Mesendoderm (in vitro differentiated cells): ENCODE results near the gene SLC16A10.

Experiments
- DNase-seq: peaks from one replicate; pipeline ENCODE4 v3.0.0; 2013
- H2AK5ac ChIP-seq: 2 replicates; pipeline ENCODE4 v1.6.1; 2013; ENCODE audit warnings: low read length, inconsistent platforms
- H2BK120ac ChIP-seq: 2 replicates; pipeline ENCODE4 v1.6.1; 2013; ENCODE audit warnings: low read depth, mild to moderate bottlenecking, low read length, moderate library complexity, mixed read lengths
- H2BK15ac ChIP-seq: replicated peaks from 2 replicates; pipeline ENCODE4 v1.6.1; 2013; ENCODE audit warnings: low read depth, mild to moderate bottlenecking, moderate library complexity
- H2BK5ac ChIP-seq: 2 replicates; pipeline ENCODE4 v1.6.1; 2013; ENCODE audit warnings: low read length, inconsistent platforms
- H3K18ac ChIP-seq: 2 replicates; pipeline ENCODE4 v1.6.1; 2013; ENCODE audit warnings: mild to moderate bottlenecking, low read length, mixed read lengths
- H3K23ac ChIP-seq: one replicate; pipeline ENCODE4 v1.6.1; 2013; ENCODE audit warnings: low read length
- H3K27ac ChIP-seq: 2 replicates; pipeline ENCODE4 v1.5.1; 2013; ENCODE audit warnings: low read depth, mild to moderate bottlenecking, inconsistent platforms, low read length, moderate library complexity
- H3K27me3 ChIP-seq: 2 replicates; pipeline ENCODE4 v1.6.1; 2013; ENCODE audit warnings: low read length, control low read depth, mild to moderate bottlenecking, inconsistent platforms; ENCODE audit not compliant: insufficient read depth, poor library complexity
- H3K36me3 ChIP-seq: 2 replicates; pipeline ENCODE4 v1.6.1; 2013; ENCODE audit warnings: low read length, inconsistent platforms; ENCODE audit not compliant: control insufficient read depth, insufficient read depth
- H3K4ac ChIP-seq: one replicate; pipeline ENCODE4 v1.6.1; 2013; ENCODE audit warnings: low read depth, mild to moderate bottlenecking, low read length, moderate library complexity
- H3K4me1 ChIP-seq: 2 replicates; pipeline ENCODE4 v1.6.1; 2013; ENCODE audit warnings: low read depth, low read length, inconsistent platforms; ENCODE audit not compliant: control insufficient read depth
- H3K4me2 ChIP-seq: 2 replicates; pipeline ENCODE4 v1.6.1; 2013; ENCODE audit warnings: low read length
- H3K4me3 ChIP-seq: 2 replicates; pipeline ENCODE4 v1.5.1; 2013; ENCODE audit warnings: mild to moderate bottlenecking, low read length
- H3K56ac ChIP-seq: one replicate; pipeline ENCODE4 v1.6.1; 2013; ENCODE audit warnings: low read length
- H3K79me1 ChIP-seq: 2 replicates; pipeline ENCODE4 v1.6.1; 2013; ENCODE audit warnings: low read length, inconsistent platforms
- H3K79me2 ChIP-seq: 2 replicates; pipeline ENCODE4 v1.6.1; 2013; ENCODE audit warnings: mild to moderate bottlenecking, low read length; ENCODE audit not compliant: control insufficient read depth, insufficient read depth
- H3K9ac ChIP-seq: 2 replicates; pipeline ENCODE4 v1.6.1; 2013; ENCODE audit warnings: low read length, inconsistent platforms
- H4K5ac ChIP-seq: one replicate; pipeline ENCODE4 v1.6.1; 2013; ENCODE audit warnings: low read length
- H4K8ac ChIP-seq: one replicate; pipeline ENCODE4 v1.6.1; 2013; ENCODE audit warnings: low read depth, mild to moderate bottlenecking, control low read depth, low read length, moderate library complexity
- WGBS: extraction: QIAGEN DNeasy Blood & Tissue Kit; methylation state at CpG from one replicate; pipeline ENCODE4 v1.1.7; 2013; ENCODE audit warnings: low lambda C conversion rate, missing lambda C conversion rate; ENCODE audit not compliant: insufficient coverage; ENCODE audit errors: extremely low coverage; 5-methylcytosine and 5-hydroxymethylcytosine counted together

The SLC16A10 gene

DNA sequence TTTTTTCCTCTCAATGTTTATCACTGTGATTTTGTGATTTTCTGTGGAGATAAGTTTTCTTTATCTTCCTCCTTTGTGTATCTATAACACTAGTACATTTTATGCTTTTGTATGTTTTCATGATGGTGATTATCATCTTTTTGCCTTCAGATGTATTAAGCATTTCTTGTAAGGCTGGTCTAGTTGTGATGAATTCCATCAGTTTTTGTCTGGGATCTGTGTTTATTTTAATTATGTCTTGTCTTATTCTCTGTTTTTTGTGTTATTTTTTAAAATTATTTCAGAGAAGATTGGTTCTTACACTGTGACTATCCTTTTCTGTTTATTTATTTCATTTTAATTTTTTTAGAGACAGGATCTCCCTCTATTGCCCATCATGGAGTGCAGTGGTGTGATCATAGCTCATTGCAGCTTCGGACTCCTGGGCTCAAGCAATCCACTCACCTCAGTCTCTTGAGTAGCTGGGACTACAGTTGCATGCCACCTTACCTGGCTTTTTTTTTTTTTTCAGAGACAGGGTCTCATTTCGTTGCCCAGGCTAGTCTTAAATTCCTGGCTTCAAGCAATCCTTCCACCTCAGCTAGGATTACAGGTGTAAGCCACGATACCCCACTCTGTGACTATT lies 187.4 kb downstream of the SLC16A10 start:
- WGBS, result no CpG with 5 or more reads among the region's 3 CpGs

DNA sequence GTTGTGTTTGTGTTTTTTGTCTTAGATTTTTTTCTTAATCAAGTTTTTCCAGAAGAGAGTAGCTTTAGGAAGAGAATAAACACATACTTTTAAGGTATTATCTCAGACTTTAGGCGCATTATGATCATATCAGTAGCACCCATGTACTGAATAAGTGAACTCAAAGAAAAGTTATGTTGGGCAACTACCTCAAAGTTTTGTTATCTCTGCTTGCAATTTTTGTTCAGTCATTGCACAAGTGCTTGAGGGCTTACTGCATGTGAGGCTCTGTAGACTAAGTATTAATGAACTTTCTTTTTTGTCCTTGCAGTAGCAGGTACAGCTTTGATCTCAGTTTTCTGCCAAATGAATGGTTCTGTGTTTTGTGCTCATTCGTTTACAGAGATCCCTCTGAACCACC lies 189.0 kb downstream of the SLC16A10 start:
- no peak overlapping the region for H2BK120ac ChIP-seq
- no CpG with 5 or more reads among the region's 2 CpGs for WGBS
- no peak overlapping the region for H2BK5ac ChIP-seq
- no peak overlapping the region for H3K18ac ChIP-seq
- H3K4me3 ChIP-seq, result no peak overlapping the region
- H2AK5ac ChIP-seq, result no peak overlapping the region
- H2BK15ac ChIP-seq, result no peak overlapping the region
- no peaks in the 10 kb centered on the region for H3K79me1 ChIP-seq
- no peak overlapping the region for H3K56ac ChIP-seq
- no peak overlapping the region for H3K27ac ChIP-seq
- H3K9ac ChIP-seq, result no peak overlapping the region
- no peak for DNase-seq
- no peaks in the 10 kb centered on the region for H3K36me3 ChIP-seq
- no peak overlapping the region for H4K8ac ChIP-seq
- no peaks in the 10 kb centered on the region for H3K27me3 ChIP-seq
- H3K4ac ChIP-seq, result no peak overlapping the region
- no peak overlapping the region for H3K23ac ChIP-seq
- H4K5ac ChIP-seq, result no peak overlapping the region
- no peaks in the 10 kb centered on the region for H3K4me1 ChIP-seq
- H3K79me2 ChIP-seq, result no peaks in the 10 kb centered on the region
- no peak overlapping the region for H3K4me2 ChIP-seq

More for the DNA sequence above, 187.4 kb downstream of the SLC16A10 start:
- Histone ChIP-seq H3K79me1 (no peaks in the 10 kb centered on the region), H3K27me3 (no peaks in the 10 kb centered on the region), H2BK15ac (no peak overlapping the region), H2BK5ac (no peak overlapping the region), H3K4me1 (no peaks in the 10 kb centered on the region), H4K5ac (no peak overlapping the region), H3K36me3 (no peaks in the 10 kb centered on the region), H3K4ac (no peak overlapping the region), H4K8ac (no peak overlapping the region), H3K27ac (no peak overlapping the region), H3K18ac (no peak overlapping the region), H2BK120ac (no peak overlapping the region), H3K79me2 (no peaks in the 10 kb centered on the region), H2AK5ac (no peak overlapping the region), H3K56ac (no peak overlapping the region), H3K4me2 (no peak overlapping the region), H3K9ac (no peak overlapping the region), H3K23ac (no peak overlapping the region), H3K4me3 (no peak overlapping the region)
- DNase-seq, result no peak

DNA sequence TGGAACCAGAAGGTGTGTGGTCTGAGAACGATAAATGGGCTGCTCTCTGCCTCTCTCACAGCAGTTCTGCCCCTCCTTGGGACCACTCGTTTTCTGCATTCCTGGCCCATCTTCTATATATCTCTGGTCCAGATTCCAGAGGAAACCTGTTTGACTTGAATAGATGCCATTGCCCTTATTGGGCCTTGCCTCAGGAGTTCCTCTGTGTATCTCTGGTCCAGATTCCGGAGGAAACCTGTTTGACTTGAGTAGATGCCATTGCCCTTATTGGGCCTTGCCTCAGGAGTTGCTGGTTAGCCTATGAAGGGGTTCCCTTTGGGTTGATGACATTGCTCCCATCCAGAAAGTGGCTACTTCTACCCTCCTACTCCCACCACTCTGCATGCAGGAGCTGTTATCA lies 189.4 kb downstream of the SLC16A10 start:
- Histone ChIP-seq H3K79me2 (no peaks in the 10 kb centered on the region), H3K56ac (no peak overlapping the region), H3K9ac (no peak overlapping the region), H3K27me3 (no peaks in the 10 kb centered on the region), H3K27ac (no peak overlapping the region), H3K18ac (no peak overlapping the region), H3K4me3 (no peak overlapping the region), H3K4me2 (no peak overlapping the region), H3K4ac (no peak overlapping the region), H2AK5ac (no peak overlapping the region), H2BK5ac (no peak overlapping the region), H3K23ac (no peak overlapping the region), H3K36me3 (no peaks in the 10 kb centered on the region), H4K8ac (no peak overlapping the region), H3K4me1 (no peaks in the 10 kb centered on the region), H2BK15ac (no peak overlapping the region), H4K5ac (no peak overlapping the region), H3K79me1 (no peaks in the 10 kb centered on the region), H2BK120ac (no peak overlapping the region)
- DNase-seq, result no peak
- WGBS, result no CpG with 5 or more reads among the region's 3 CpGs

DNA sequence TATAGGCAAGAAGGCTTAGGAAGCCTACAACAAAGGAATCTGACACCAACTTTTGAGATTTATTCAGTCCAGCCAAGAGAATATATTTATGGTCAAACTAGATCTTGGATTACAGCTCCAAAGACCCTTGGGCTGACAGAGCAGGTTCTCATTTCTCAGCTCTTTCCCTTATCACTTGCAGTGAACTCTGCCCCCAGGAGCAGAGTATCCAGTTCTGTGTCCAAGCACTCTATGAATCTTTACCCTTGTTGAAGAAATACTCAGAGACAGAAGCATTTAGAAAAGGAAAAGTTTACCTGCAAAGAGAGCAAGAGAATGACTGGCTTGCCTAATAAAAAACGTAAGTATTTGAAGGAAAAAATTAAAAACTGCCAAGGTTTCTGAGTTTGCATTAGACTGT lies 190.5 kb downstream of the SLC16A10 start:
- no CpG with 5 or more reads among the region's 1 CpG for WGBS
- Histone ChIP-seq H3K4me3 (no peak overlapping the region), H3K23ac (no peak overlapping the region), H3K4me2 (no peak overlapping the region), H3K27ac (no peak overlapping the region), H2BK5ac (no peak overlapping the region), H3K9ac (no peak overlapping the region), H3K56ac (no peak overlapping the region), H3K79me2 (no peaks in the 10 kb centered on the region), H2BK120ac (no peak overlapping the region), H3K4me1 (no peaks in the 10 kb centered on the region), H2AK5ac (no peak overlapping the region), H3K18ac (no peak overlapping the region), H3K27me3 (no peaks in the 10 kb centered on the region), H2BK15ac (no peak overlapping the region), H3K79me1 (no peaks in the 10 kb centered on the region), H3K4ac (no peak overlapping the region), H3K36me3 (no peaks in the 10 kb centered on the region), H4K8ac (no peak overlapping the region), H4K5ac (no peak overlapping the region)
- no peak for DNase-seq

DNA sequence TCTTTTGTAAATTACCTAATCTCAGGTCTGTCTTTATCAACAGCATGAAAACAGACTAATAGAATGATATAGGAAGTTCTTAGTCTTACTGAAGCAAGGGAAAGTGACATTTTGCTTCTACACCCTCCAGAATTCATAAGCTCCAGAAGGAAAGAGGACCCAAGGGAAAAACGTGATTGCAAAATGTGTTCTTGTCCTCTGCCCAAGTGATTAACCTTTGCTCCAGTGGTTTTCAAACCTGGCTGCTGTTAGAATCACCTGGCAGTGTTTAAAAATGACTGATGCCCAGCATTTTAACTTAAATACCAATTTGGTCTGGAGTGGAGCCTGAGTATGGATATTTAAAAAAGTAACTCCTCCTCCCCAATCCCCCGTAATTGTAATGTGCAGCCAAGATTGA lies 191.4 kb downstream of the SLC16A10 start:
- Histone ChIP-seq H3K56ac (no peak overlapping the region), H3K79me1 (no peaks in the 10 kb centered on the region), H2BK120ac (no peak overlapping the region), H3K9ac (no peak overlapping the region), H3K18ac (no peak overlapping the region), H3K4me2 (no peak overlapping the region), H3K4me1 (no peaks in the 10 kb centered on the region), H2BK5ac (no peak overlapping the region), H4K5ac (no peak overlapping the region), H3K79me2 (no peaks in the 10 kb centered on the region), H2BK15ac (no peak overlapping the region), H2AK5ac (no peak overlapping the region), H3K23ac (no peak overlapping the region), H3K4ac (no peak overlapping the region), H4K8ac (no peak overlapping the region), H3K27me3 (no peaks in the 10 kb centered on the region), H3K27ac (no peak overlapping the region), H3K36me3 (no peaks in the 10 kb centered on the region), H3K4me3 (no peak overlapping the region)
- DNase-seq, result no peak
- no CpG with 5 or more reads among the region's 2 CpGs for WGBS

DNA sequence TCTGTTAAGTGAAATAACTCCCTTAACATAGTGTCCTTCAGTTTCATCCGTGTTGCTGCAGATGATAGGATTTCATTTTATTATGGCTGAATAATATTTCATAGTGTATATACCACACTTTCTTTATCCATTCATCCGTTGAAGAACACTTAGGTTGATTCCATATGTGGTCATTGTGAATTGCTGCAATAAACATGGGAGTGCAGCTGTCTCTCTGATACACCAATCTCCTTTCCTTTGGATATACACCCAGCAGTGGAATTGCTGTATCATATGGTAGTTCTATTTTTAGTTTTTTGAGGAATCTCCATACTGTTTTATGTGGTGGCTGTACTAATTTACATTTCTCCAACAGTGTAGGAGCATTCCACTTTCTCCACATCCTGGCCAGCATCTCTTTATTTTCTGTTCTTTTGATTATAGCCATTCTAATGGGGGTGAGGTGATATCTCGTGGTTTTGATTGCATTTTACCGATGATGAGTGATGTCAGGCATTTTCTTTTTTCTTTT lies 193.2 kb downstream of the SLC16A10 start:
- Histone ChIP-seq H3K18ac (no peak overlapping the region), H3K9ac (no peak overlapping the region), H3K4me3 (no peak overlapping the region), H4K5ac (no peak overlapping the region), H2AK5ac (no peak overlapping the region), H2BK15ac (no peak overlapping the region), H2BK5ac (no peak overlapping the region), H3K79me2 (no peaks in the 10 kb centered on the region), H3K79me1 (no peaks in the 10 kb centered on the region), H3K23ac (no peak overlapping the region), H4K8ac (no peak overlapping the region), H3K4ac (no peak overlapping the region), H3K4me1 (no peaks in the 10 kb centered on the region), H3K36me3 (no peaks in the 10 kb centered on the region), H3K56ac (no peak overlapping the region), H2BK120ac (no peak overlapping the region), H3K27ac (no peak overlapping the region), H3K4me2 (no peak overlapping the region), H3K27me3 (no peaks in the 10 kb centered on the region)
- DNase-seq, result no peak
- no CpG with 5 or more reads among the region's 4 CpGs for WGBS
